Erythroblast (primary cell): ENCODE measurements around the gene ONECUT1.

Experiments
- GATA1 ChIP-seq: IDR thresholded peaks from 2 replicates; pipeline ENCODE4 v1.6.1; 2011; ENCODE audit warnings: low read depth, mild to moderate bottlenecking, control low read depth, low read length, moderate library complexity
- POLR2A ChIP-seq: IDR thresholded peaks from 2 replicates; pipeline ENCODE4 v1.6.1; 2011; ENCODE audit warnings: mild to moderate bottlenecking, low read length

GRCh38 chr15:52790169-52790708 lies at the start of gene ONECUT1:
- TF ChIP-seq POLR2A (no peak), GATA1 (no peak)
